ENCODE data around the gene GPR171.

Gene GPR171

GRCh38 chr3:151175952-151176351 lies 27.1 kb downstream of the GPR171 start:
- no peak for DNase-seq (ENCODE audit: low read depth in 2 of 2)

GRCh38 chr3:151174351-151174750 lies 28.7 kb downstream of the GPR171 start:
- no peak for DNase-seq (ENCODE audit: low read depth in 2 of 2)

GRCh38 chr3:151171145-151171757 lies 31.8 kb downstream of the GPR171 start:
- DNase-seq (ENCODE audit: low read depth in 2 of 2): peak in 1 of 2 donors; percentile 22

DNA sequence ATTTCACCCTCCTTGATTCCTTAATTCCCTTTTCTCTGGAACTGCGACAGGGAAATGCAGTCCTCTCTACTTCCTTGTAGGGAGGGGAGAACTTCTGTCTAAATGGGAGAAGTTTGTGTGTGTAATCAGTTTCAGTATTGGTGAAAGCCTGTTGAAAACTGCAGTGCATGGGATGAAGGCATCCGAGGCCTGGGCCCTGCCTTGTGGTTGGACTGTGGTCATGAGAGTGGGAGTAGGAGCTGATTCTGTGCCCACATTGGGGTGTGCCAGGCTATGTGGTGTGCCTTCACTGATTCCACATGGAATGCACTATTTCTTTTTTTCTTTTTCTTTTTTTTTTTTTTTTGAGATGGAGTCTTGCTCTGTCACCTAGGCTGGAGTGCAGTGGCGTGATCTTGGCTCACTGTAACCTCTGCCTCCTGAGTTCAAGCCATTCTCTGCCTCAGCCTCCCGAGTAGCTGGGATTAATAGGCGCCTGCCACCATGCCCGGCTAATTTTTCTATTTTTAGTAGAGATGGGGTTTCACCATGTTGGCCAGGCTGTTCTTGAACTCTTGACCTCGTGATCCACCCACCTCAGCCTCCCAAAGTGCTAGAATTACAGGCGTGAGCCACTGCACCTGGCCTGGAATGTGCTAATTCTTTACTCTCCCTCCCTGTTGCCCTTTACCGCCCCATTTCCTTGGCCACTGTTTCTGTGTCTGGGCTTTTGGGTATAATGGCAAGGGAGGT lies 32.9 kb downstream of the GPR171 start:
- DNase-seq (ENCODE audit: low read depth in 2 of 2): peak in 1 of 2 donors; percentile 39

DNA sequence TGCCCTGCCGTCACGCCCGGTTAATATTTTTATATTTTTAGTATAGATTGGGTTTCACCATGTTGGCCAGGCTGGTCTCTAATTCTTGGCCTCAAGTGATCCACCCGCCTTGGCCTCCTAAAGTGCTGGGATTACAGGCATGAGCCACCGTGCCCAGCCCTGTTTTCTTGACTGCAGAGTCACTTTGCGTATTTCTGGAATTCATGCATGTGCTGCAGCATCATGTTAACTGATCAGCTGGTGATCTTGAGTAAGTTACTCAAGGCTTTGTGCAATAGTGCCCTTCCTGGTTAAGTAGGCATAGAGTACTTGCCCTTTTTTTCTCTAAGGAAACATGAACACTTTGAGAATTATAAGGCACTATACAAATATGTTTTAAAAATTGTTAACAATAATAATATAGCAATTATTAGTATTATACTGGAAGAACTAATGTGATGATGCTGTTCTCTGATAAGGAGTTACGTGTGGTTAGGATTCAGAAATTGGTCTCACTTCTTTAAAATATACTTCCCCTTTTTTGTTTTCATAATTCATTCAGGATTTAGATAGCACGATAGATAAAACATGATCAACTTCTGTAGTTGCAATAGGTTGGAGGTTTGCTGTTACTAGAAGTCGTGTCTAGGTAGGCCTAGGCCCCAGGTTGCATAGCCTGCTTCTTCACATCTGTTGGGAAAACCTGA lies 33.6 kb downstream of the GPR171 start:
- no peak for DNase-seq (ENCODE audit: low read depth in 2 of 2)

GRCh38 chr3:151168269-151169094 lies 34.5 kb downstream of the GPR171 start:
- peak; percentile 71 to 79 for DNase-seq (ENCODE audit: low read depth in 2 of 2)

- no peak for DNase-seq (ENCODE audit: low read depth in 2 of 2)
Measured at GRCh38 chr3:151166161-151166560, 36.9 kb downstream of the GPR171 start.

DNA sequence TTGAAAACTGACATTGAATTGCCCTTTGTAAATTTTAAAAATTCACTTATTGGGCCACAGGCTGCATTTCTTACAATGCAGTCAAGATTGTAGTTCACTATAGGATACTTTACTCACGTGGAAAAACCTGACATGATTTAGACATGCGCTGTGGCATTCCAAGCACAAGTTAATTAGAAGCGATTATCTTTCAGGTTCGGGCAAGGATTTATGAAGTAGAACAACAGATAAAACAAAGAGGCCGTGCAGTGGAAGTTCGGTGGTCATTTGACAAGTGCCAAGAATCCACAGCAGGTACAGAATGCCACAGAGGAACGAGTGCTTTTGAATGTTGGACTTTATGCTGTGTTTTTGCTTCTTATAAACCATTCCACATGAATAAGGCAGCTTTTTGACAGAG lies 37.8 kb downstream of the GPR171 start:
- DNase-seq (ENCODE audit: low read depth in 2 of 2): no peak

DNA sequence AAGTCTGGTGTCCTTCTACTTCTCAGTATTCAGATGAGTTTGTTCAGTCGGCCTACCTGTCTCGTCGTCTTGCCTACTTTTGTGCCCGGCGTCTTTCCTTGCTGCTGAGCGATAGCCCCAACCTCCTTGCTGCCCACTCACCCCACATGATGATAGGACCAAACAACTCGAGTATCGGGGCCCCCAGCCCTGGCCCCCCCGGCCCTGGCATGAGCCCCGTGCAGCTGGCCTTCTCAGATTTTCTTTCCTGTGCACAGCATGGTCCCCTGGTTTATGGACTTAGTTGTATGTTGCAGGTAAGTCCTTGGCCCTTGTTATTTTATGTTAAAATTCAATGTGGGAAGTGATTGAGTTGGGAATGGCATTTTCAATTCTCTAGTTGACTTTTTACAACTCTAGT lies 43.2 kb downstream of the GPR171 start:
- no peak for DNase-seq (ENCODE audit: low read depth in 2 of 2)

- DNase-seq (ENCODE audit: low read depth in 2 of 2): no peak
Measured at GRCh38 chr3:151156618-151157216, 46.3 kb downstream of the GPR171 start.

- DNase-seq (ENCODE audit: low read depth in 2 of 2): no peak
Measured at GRCh38 chr3:151155409-151156128, 47.4 kb downstream of the GPR171 start.

DNA sequence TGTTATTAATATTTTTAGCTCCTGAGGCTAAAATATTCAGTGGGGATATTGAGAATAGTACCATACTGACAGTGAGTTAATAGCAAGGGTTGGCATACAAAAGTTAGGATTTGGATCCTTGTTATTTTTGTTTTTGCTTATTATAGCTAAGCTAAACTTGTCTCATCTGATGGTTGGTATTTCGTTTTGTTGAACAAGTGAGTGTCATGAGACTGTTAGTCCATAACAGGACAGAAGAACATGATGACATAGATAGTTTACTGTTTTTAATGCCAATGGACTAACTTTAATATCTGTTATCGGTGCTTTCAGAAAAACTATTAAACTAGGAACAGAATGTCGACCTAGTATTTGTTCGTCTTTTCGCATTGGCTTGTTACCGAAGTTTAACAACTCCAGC lies 48.5 kb downstream of the GPR171 start:
- DNase-seq (ENCODE audit: low read depth in 2 of 2): no peak

DNA sequence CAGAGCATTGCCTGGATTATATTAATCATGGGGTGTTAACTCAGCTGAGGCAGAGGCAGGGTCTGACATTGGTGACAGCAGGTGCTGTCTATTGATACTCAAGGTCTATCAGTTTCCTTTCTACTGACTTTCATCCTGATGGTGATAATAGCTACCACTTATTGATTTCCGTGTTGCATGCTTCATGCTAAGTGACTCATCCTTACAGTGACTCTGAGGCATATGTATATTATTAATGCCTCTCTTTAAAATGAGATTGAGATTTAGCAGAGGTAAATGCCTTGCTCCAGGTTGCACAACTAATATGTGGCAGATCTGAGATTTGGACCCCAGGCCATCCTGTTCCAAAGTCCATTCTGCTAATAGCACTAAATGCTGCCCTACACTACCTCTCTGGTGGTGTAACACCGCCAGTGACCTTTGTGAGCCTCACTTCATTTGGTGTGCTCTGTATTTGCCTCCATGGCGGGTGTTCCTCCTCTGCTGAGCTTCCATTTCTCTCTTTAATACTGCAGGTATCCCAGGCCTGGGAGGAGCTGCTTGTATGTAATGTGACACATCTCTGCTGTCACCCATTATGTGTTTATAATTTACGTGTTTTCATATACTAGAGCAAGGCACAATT lies 50.4 kb downstream of the GPR171 start:
- no peak for DNase-seq (ENCODE audit: low read depth in 2 of 2)

All from stimulated activated CD4-positive, alpha-beta T cell treated with anti-CD3 and anti-CD28 coated beads, Interleukin-15, amount 100 ng/mL, for 48 hours (primary cell).